GM23338 (cell line): ENCODE data around the gene TMEM92. TPM values are rescaled to one million over a fixed set of nuclear protein-coding genes. Genes with fewer than 3 reads are reported as not detected.
A peak's percentile ranks its signal among the peaks of the same experiment; 100 is the strongest.
"Not testable (repeated sequence)": the region's sequence is repeated elsewhere in the genome, so short reads cannot be mapped to it uniquely, and the experiment has no call there.

Source experiments
- ATAC-seq: fragments of 200-7000 bp; cut with Tn5 transposase; 3 replicates; pipeline ENCODE4 v1.9.1; 2020
- DNase-seq: peaks from one replicate; pipeline ENCODE4 v3.0.0-alpha.2; 2015; ENCODE audit warnings: low spot score
- H2AFZ ChIP-seq: fragments of 200-600 bp; sonication (generic); 2 replicates; pipeline ENCODE4 v1.8.0; 2016; ENCODE audit warnings: antibody characterized with exemption, mild to moderate bottlenecking, moderate library complexity
- H3F3A ChIP-seq: fragments of 200-600 bp; sonication (generic); replicated peaks from 2 replicates; pipeline ENCODE4 v1.8.0; 2017; ENCODE audit warnings: antibody characterized with exemption, mixed run types, low read depth
- H3K27ac ChIP-seq: fragments of 200-600 bp; sonication (generic); 2 replicates; pipeline ENCODE4 v1.6.1; 2016; ENCODE audit warnings: low read depth
- H3K27me3 ChIP-seq: fragments of 200-600 bp; sonication (generic); 2 replicates; pipeline ENCODE4 v1.8.0; 2016; ENCODE audit warnings: mild to moderate bottlenecking, mixed run types, moderate library complexity; ENCODE audit not compliant: insufficient read depth
- H3K36me3 ChIP-seq: fragments of 200-600 bp; sonication (generic); 2 replicates; pipeline ENCODE4 v1.8.0; 2016; ENCODE audit warnings: mild to moderate bottlenecking; ENCODE audit not compliant: insufficient read depth
- H3K4me1 ChIP-seq: fragments of 200-600 bp; sonication (generic); 2 replicates; pipeline ENCODE4 v1.8.0; 2016; ENCODE audit warnings: mild to moderate bottlenecking, moderate library complexity; ENCODE audit not compliant: insufficient read depth
- H3K4me2 ChIP-seq: fragments of 200-600 bp; sonication (generic); 2 replicates; pipeline ENCODE4 v1.7.1; 2017; ENCODE audit warnings: mixed run types
- H3K4me3 ChIP-seq: fragments of 200-600 bp; sonication (generic); 2 replicates; pipeline ENCODE4 v1.6.1; 2016; ENCODE audit warnings: mixed run types
- H3K79me2 ChIP-seq: fragments of 200-600 bp; sonication (generic); replicated peaks from 2 replicates; pipeline ENCODE4 v1.8.0; 2017; ENCODE audit warnings: mild to moderate bottlenecking; ENCODE audit not compliant: insufficient read depth
- H3K9me2 ChIP-seq: fragments of 200-600 bp; sonication (generic); 2 replicates; pipeline ENCODE4 v1.8.0; 2017; ENCODE audit not compliant: insufficient read depth
- H4K20me1 ChIP-seq: fragments of 200-600 bp; sonication (generic); replicated peaks from 2 replicates; pipeline ENCODE4 v1.8.0; 2017; ENCODE audit warnings: mild to moderate bottlenecking; ENCODE audit not compliant: insufficient read depth
- H3K27ac Mint-ChIP-seq: 2 replicates; pipeline ENCODE4 v1.8.0; 2020; ENCODE audit warnings: inconsistent platforms, mild to moderate bottlenecking, moderate library complexity, mixed read lengths
- H3K27me3 Mint-ChIP-seq: 3 replicates; pipeline ENCODE4 v1.8.0; 2022; ENCODE audit warnings: low read depth, mild to moderate bottlenecking, moderate library complexity, mixed read lengths, inconsistent platforms; ENCODE audit not compliant: insufficient read depth, poor library complexity
- H3K36me3 Mint-ChIP-seq: 3 replicates; pipeline ENCODE4 v1.8.0; 2021; ENCODE audit warnings: low read depth, mild to moderate bottlenecking, inconsistent platforms, moderate library complexity, mixed read lengths
- H3K4me1 Mint-ChIP-seq: 3 replicates; pipeline ENCODE4 v1.8.0; 2020; ENCODE audit warnings: mild to moderate bottlenecking, inconsistent platforms, mixed read lengths
- H3K4me3 Mint-ChIP-seq: 3 replicates; pipeline ENCODE4 v1.8.0; 2021; ENCODE audit warnings: moderate library complexity, mild to moderate bottlenecking, inconsistent platforms, mixed read lengths
- H3K9me3 Mint-ChIP-seq: 3 replicates; pipeline ENCODE4 v1.8.0; 2020; ENCODE audit warnings: moderate library complexity, mild to moderate bottlenecking, inconsistent platforms, mixed read lengths
- EZH2 ChIP-seq: fragments of 200-600 bp; sonication (generic); IDR thresholded peaks from one replicate; pipeline ENCODE4 v1.8.0; 2017; ENCODE audit warnings: antibody characterized with exemption, mild to moderate bottlenecking, low read depth; ENCODE audit not compliant: unreplicated experiment
- EZH2phosphoT487 ChIP-seq: fragments of 200-600 bp; sonication (generic); IDR thresholded peaks from one replicate; pipeline ENCODE4 v1.8.1; 2018; ENCODE audit warnings: antibody characterized with exemption; ENCODE audit not compliant: unreplicated experiment
- JUNB ChIP-seq: IDR thresholded peaks from one replicate; pipeline ENCODE4 v1.6.1; 2016; ENCODE audit warnings: antibody characterized with exemption; ENCODE audit not compliant: unreplicated experiment
- POLR2AphosphoS5 ChIP-seq: IDR thresholded peaks from 2 replicates; pipeline ENCODE4 v1.6.1; 2016; ENCODE audit warnings: antibody characterized with exemption, low read depth
- STAT1 ChIP-seq: IDR thresholded peaks from one replicate; pipeline ENCODE4 v1.6.1; 2016; ENCODE audit warnings: antibody characterized with exemption; ENCODE audit not compliant: unreplicated experiment
- ZNF114 ChIP-seq: fragments of 250-450 bp; sonication (Bioruptor Pico); IDR thresholded peaks from 2 replicates; pipeline ENCODE4 v1.5.0; 2020; ENCODE audit warnings: mild to moderate bottlenecking, moderate library complexity
- ZNF331 ChIP-seq: fragments of 250-450 bp; sonication (Bioruptor Pico); IDR thresholded peaks from 2 replicates; pipeline ENCODE4 v1.5.0; 2020; ENCODE audit warnings: low read depth, mild to moderate bottlenecking, moderate library complexity
- polyA plus RNA-seq: library from polyadenylated mRNA; unstranded; fragments of >200 nt; fragmentation: Nextera tagmentation; extraction: Ambion mirVana; gene quantifications from 2 replicates; pipeline ENCODE4 v1.2.1, GENCODE V29; 2016
- total RNA-seq: library from RNA; depleted of rRNA; stranded (reverse); fragments of >200 nt; shearing (Covaris generic); gene quantifications from 2 replicates; pipeline ENCODE4 v1.2.3, GENCODE V29; 2014
- TF ChIP-seq, protein P1 (sequence below): fragments of 250-450 bp; sonication (Bioruptor Pico); IDR thresholded peaks from 2 replicates; pipeline ENCODE4 v1.5.0; 2020; ENCODE audit warnings: mild to moderate bottlenecking, moderate library complexity
- TF ChIP-seq, protein P2 (sequence below), 2 experiments: fragments of 200-600 bp in 1 of 2; sonication (generic) in 1 of 2; conservative IDR thresholded peaks; 2 replicates each; pipeline versions ENCODE4 v1.5.1 to v1.6.1; 2016 to 2017; ENCODE audit warnings: antibody characterized with exemption in 2 of 2, low read depth in 2 of 2, mild to moderate bottlenecking in 2 of 2, moderate library complexity in 1 of 2
- TF ChIP-seq, protein P3 (sequence below): IDR thresholded peaks from one replicate; pipeline ENCODE4 v1.6.1; 2018; ENCODE audit warnings: antibody characterized with exemption; ENCODE audit not compliant: unreplicated experiment

Gene TMEM92
- total and polyA plus RNA-seq, 2 experiments from 2014 or later: 9.7 to 18.4 TPM

DNA sequence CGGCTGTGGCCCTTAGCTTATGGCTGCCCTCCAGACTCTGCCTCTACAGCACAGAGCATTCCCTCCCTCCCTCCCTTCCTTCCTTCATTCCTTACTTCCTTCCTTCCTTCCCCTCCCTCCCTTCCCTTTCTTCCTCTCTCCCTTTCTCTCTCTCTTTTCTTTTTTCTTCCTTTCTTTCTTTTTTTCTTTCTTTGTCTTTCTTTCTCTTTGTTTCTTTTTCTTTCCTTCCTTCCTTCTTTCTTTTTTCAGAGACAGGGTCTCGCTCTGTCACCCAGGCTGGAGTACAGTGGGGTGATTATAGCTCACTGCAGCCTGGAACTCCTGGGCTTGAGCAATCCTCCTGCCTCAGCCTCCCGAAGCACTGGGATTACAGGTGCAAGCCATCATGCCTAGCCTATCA is 11.7 kb downstream of the TMEM92 start (continued):
- TF ChIP-seq, protein P1, sequence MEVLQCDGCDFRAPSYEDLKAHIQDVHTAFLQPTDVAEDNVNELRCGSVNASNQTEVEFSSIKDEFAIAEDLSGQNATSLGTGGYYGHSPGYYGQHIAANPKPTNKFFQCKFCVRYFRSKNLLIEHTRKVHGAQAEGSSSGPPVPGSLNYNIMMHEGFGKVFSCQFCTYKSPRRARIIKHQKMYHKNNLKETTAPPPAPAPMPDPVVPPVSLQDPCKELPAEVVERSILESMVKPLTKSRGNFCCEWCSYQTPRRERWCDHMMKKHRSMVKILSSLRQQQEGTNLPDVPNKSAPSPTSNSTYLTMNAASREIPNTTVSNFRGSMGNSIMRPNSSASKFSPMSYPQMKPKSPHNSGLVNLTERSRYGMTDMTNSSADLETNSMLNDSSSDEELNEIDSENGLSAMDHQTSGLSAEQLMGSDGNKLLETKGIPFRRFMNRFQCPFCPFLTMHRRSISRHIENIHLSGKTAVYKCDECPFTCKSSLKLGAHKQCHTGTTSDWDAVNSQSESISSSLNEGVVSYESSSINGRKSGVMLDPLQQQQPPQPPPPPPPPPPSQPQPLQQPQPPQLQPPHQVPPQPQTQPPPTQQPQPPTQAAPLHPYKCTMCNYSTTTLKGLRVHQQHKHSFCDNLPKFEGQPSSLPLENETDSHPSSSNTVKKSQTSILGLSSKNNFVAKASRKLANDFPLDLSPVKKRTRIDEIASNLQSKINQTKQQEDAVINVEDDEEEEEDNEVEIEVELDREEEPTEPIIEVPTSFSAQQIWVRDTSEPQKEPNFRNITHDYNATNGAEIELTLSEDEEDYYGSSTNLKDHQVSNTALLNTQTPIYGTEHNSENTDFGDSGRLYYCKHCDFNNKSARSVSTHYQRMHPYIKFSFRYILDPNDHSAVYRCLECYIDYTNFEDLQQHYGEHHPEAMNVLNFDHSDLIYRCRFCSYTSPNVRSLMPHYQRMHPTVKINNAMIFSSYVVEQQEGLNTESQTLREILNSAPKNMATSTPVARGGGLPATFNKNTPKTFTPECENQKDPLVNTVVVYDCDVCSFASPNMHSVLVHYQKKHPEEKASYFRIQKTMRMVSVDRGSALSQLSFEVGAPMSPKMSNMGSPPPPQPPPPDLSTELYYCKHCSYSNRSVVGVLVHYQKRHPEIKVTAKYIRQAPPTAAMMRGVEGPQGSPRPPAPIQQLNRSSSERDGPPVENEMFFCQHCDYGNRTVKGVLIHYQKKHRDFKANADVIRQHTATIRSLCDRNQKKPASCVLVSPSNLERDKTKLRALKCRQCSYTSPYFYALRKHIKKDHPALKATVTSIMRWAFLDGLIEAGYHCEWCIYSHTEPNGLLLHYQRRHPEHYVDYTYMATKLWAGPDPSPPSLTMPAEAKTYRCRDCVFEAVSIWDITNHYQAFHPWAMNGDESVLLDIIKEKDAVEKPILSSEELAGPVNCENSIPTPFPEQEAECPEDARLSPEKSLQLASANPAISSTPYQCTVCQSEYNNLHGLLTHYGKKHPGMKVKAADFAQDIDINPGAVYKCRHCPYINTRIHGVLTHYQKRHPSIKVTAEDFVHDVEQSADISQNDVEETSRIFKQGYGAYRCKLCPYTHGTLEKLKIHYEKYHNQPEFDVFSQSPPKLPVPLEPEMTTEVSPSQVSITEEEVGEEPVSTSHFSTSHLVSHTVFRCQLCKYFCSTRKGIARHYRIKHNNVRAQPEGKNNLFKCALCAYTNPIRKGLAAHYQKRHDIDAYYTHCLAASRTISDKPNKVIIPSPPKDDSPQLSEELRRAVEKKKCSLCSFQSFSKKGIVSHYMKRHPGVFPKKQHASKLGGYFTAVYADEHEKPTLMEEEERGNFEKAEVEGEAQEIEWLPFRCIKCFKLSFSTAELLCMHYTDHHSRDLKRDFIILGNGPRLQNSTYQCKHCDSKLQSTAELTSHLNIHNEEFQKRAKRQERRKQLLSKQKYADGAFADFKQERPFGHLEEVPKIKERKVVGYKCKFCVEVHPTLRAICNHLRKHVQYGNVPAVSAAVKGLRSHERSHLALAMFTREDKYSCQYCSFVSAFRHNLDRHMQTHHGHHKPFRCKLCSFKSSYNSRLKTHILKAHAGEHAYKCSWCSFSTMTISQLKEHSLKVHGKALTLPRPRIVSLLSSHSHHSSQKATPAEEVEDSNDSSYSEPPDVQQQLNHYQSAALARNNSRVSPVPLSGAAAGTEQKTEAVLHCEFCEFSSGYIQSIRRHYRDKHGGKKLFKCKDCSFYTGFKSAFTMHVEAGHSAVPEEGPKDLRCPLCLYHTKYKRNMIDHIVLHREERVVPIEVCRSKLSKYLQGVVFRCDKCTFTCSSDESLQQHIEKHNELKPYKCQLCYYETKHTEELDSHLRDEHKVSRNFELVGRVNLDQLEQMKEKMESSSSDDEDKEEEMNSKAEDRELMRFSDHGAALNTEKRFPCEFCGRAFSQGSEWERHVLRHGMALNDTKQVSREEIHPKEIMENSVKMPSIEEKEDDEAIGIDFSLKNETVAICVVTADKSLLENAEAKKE (CRISPR knock-in tag): no peak
- TF ChIP-seq JUNB: no peak

DNA sequence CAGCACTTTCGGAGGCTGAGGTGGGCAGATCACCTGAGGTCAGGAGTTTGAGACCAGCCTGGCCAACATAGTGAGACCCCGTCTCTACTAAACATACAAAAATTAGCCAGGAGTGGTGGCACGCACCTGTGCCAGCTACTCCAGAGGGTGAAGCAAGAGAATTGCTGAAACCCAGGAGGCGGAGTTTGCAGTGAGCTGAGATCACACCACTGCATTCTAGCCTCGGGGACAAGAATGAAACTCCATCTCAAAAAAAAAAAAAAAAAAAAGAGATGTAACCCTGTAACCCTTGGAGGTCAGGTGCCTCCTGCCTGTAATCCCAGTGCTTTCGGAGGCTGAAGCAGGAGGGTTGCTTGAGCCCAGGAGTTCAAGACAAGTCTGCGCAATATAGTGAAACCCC is 13.0 kb downstream of the TMEM92 start:
- not testable (repeated sequence) for H3F3A ChIP-seq, H3K27ac ChIP-seq, H2AFZ ChIP-seq, H3K9me3 Mint-ChIP-seq, H3K9me2 ChIP-seq, H3K27ac Mint-ChIP-seq, H3K4me2 ChIP-seq, H3K4me3 Mint-ChIP-seq, H3K27me3 ChIP-seq, H4K20me1 ChIP-seq, ATAC-seq, H3K4me1 ChIP-seq, H3K79me2 ChIP-seq, H3K4me3 ChIP-seq, DNase-seq, H3K36me3 Mint-ChIP-seq, H3K36me3 ChIP-seq
- H3K27me3 Mint-ChIP-seq: peaks cover 10% of the 10 kb centered on the region
- peaks cover 18% of the 10 kb centered on the region for H3K4me1 Mint-ChIP-seq

DNA sequence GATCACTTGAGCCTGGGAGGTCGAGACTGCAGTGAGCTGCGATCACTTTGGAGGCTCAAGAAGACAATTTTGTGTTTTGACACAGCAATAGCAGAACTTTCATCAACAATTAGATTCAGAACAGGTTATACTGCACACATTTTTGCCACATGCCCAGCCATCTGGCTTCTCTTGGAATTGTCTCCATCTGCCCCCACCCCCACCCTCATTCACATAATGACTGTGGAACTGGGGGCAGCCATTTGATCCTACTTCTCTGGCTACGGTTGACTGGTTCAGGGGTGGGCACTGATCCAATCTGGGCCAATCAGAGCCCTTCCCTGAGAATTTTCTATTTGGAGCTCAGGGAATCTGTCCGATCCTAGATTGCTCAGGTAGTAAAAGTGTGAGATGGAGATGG is 14.0 kb downstream of the TMEM92 start:
- Mint-ChIP-seq H3K9me3 (peaks cover under 1% of the 10 kb centered on the region), H3K36me3 (peaks cover 1% of the 10 kb centered on the region), H3K27me3 (peaks cover 10% of the 10 kb centered on the region), H3K27ac (no peak overlapping the region), H3K4me3 (no peak overlapping the region), H3K4me1 (peaks cover 18% of the 10 kb centered on the region)
- no peak overlapping the region for H3K4me3 ChIP-seq
- no peaks in the 10 kb centered on the region for H4K20me1 ChIP-seq
- DNase-seq: no peak
- H3K27me3 ChIP-seq: no peaks in the 10 kb centered on the region
- H3K79me2 ChIP-seq: no peaks in the 10 kb centered on the region
- H3F3A ChIP-seq: no peaks in the 10 kb centered on the region
- H3K9me2 ChIP-seq: no peaks in the 10 kb centered on the region
- peak overlapping the region; percentile 47; the same call in 1 of the 2 replicates for H2AFZ ChIP-seq
- ATAC-seq: no peak
- H3K36me3 ChIP-seq: no peaks in the 10 kb centered on the region
- no peak overlapping the region for H3K27ac ChIP-seq
- H3K4me2 ChIP-seq: no peak overlapping the region
- H3K4me1 ChIP-seq: peaks cover 9% of the 10 kb centered on the region
- TF ChIP-seq POLR2AphosphoS5: no peak
- TF ChIP-seq ZNF331 (CRISPR knock-in tag): no peak
- TF ChIP-seq, protein P2, sequence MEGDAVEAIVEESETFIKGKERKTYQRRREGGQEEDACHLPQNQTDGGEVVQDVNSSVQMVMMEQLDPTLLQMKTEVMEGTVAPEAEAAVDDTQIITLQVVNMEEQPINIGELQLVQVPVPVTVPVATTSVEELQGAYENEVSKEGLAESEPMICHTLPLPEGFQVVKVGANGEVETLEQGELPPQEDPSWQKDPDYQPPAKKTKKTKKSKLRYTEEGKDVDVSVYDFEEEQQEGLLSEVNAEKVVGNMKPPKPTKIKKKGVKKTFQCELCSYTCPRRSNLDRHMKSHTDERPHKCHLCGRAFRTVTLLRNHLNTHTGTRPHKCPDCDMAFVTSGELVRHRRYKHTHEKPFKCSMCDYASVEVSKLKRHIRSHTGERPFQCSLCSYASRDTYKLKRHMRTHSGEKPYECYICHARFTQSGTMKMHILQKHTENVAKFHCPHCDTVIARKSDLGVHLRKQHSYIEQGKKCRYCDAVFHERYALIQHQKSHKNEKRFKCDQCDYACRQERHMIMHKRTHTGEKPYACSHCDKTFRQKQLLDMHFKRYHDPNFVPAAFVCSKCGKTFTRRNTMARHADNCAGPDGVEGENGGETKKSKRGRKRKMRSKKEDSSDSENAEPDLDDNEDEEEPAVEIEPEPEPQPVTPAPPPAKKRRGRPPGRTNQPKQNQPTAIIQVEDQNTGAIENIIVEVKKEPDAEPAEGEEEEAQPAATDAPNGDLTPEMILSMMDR (conservative IDR thresholded peaks at IDR 0.05; ENCODE audit: low read depth in 2 of 2): no peak
- no peak for TF ChIP-seq ZNF114 (CRISPR knock-in tag)
- no peak for TF ChIP-seq EZH2phosphoT487
- no peak for TF ChIP-seq EZH2
- TF ChIP-seq STAT1: no peak
- TF ChIP-seq, protein P3, sequence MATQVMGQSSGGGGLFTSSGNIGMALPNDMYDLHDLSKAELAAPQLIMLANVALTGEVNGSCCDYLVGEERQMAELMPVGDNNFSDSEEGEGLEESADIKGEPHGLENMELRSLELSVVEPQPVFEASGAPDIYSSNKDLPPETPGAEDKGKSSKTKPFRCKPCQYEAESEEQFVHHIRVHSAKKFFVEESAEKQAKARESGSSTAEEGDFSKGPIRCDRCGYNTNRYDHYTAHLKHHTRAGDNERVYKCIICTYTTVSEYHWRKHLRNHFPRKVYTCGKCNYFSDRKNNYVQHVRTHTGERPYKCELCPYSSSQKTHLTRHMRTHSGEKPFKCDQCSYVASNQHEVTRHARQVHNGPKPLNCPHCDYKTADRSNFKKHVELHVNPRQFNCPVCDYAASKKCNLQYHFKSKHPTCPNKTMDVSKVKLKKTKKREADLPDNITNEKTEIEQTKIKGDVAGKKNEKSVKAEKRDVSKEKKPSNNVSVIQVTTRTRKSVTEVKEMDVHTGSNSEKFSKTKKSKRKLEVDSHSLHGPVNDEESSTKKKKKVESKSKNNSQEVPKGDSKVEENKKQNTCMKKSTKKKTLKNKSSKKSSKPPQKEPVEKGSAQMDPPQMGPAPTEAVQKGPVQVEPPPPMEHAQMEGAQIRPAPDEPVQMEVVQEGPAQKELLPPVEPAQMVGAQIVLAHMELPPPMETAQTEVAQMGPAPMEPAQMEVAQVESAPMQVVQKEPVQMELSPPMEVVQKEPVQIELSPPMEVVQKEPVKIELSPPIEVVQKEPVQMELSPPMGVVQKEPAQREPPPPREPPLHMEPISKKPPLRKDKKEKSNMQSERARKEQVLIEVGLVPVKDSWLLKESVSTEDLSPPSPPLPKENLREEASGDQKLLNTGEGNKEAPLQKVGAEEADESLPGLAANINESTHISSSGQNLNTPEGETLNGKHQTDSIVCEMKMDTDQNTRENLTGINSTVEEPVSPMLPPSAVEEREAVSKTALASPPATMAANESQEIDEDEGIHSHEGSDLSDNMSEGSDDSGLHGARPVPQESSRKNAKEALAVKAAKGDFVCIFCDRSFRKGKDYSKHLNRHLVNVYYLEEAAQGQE: no peak
